ENCODE results near the gene FER.
"Not testable (repeated sequence)": the region's sequence is repeated elsewhere in the genome, so short reads cannot be mapped to it uniquely, and the experiment has no call there.

Gene FER

DNA sequence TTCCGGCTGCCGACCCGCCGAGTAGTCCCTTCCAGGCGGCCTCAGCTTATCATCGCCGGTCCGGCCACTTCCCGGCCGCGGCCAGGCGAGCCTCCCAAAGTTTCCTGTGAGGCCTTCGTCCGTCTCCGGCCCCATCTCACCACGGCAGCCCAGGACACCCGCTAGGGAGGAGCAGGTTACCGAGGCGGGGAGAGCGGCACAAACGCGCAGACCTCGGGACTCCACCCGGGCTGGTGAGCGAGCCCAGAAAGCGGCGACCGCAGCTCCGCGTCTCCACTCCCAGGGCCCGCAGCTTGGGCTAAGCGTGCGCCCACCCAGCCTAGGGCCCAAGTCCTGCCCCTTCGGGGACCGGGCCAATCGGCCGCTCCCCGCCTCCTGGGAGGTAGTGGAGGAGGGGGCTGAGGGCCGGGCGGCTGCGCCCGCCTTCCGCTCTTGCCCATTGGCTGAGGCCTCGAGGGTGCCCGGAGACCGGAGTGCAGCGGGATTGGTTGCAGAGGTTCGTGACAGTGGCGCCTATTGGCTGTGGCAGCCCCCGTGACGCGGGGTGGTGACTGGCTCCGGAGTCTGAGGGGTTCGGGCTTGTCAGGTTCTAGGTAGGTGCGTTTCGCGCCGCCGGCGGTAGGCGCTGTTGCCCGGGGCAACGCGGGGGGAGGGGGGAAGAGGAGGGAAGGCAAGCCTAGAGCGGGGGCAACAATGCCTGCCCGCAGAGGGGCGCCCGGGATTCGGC is 867 bp downstream of the FER start:
- DNase-seq: peak; percentile 98 to 100

DNA sequence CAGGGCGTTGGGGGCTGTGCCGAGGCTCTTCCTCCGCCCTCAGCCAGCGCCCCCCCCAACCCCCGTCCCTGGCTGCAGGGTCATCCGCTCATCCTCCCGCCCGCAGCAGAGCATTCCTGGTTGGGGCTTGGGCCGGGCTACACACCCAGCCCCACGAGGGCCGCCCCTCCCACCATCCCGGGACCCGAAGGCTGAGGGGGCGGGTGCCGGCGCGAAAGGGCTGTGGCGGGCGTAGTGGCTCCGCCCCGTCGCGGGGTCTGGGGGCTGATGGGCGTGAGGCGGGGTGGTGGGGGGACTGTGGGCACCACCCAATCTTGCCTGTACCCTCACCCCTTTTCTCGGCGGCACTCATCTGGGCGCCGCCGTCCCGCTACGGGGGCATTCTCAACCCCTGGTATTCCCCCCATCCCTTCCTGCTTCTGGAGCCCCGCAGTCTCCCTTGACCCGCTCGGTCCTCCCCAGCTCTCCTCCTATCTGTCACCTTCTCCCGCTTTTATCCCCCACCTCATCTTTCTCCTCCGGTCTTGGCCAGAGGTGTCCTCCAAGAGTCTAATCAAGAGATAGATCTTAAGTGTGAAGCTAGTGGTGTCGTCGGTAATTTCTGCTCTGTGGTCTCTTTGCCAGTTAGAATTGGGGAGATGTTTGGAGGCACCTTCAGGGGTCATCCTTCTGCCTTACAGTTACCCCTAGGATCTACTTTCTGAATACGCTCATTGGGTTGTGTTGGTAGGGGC is 1.6 kb downstream of the FER start:
- no peak for DNase-seq

DNA sequence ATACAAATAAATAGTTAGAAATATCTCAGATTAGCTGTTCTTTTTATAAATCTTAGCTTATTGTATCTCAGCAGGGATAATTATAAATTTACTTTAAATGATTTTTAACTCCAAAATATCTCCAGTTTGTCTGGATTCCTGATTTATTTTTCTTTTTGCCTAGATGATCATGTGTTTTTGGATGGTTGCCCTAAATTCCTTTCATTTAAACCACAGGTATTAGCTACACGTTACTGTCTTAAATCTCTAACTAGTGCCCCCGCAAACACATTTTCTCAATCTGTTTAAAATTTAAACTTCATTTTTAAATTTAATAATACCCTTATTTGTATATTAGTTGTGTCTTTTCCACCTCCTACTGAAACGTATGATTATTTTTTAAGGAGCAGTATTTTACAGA is 5.6 kb downstream of the FER start:
- no peak for DNase-seq

DNA sequence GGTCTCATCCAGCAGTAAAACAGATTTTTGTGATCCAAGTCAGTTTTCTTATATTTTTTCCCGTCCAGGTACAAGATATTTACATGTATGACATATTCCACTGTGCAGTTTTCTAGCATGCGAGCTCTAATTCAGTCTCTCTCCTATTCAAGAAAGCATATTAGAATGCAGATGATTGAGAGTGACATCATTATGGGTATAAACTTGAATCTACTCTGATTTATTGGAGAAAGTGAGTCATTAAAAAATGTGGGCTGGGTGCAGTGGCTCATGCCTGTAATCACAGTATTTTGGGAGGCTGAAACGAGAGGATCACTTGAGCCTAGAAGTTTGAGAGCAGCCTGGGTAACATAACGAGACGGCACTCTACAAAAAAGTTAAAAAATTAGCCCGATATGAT is 6.2 kb downstream of the FER start:
- DNase-seq: no peak

DNA sequence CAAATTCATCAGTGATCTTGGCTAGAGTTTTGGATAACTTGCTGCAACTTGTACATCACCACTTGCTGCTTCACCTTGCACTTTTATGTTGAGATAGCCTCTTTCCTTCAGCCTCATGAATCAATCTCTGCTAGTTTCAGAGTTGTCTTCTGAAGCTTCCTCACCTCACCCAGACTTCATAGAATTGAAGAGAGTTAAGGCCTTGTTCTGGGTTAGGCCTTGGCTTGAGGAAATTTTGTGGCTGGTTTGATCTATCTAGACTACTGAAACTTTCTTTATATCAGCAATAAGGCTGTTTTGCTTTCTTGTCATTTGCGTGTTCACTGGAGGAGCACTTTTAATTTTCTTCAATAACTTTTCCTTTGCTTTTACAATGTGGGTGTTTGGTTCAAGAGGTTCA is 12.8 kb downstream of the FER start:
- no peak for DNase-seq

DNA sequence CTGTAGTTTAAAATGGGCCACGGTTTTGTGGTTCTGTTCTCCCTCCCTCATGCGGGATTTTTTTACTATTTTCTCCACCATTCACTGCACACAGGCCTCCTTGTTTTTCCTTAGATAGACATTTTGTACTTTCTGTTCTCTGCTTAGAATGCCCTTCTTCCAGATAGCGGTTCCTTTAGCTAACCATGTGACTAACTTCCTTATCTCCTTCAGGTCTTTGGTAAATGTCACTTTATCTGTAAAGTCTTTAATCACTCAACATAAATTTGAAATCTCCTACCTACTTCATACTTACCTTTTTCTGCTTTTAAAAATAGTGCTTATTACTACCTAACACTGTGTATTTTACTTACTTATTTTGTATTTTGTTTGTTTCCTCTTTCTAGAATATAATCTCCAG is 15.0 kb downstream of the FER start:
- peak in 1 of 2 donors; percentile 42 for DNase-seq

DNA sequence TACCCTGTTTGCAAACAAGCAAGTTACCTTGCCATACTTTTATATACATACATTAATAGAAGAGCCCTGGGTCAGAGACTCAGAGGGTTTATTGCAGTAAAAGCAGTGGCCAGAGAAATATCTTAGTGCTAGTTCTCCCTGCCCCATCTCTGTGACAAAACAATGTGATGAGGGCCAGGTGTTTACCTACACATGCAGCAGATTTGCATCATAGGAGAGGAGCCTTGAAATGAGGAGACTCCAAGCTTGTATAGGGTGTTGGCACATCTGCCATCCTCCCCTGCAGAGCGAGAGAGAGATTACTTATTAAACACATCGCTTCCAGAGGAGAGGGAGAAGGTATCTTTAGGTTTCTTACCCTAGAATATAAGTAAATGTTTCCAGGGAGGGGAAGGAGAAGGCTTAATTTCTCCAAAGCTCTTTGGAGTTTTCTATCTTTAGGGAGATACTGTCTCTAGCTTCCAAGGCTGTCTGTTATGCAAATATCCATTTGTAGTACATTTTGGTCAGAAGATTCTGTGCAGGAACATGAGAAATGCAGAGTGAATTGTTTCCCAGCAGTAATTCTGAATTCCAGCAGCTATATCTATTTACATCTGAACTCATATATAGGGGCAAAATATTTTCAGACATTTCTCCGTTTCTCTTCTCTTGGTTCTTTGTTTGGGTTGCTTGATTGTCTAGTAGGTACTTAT is 15.7 kb downstream of the FER start:
- peak in 1 of 2 donors; percentile 37 for DNase-seq

DNA sequence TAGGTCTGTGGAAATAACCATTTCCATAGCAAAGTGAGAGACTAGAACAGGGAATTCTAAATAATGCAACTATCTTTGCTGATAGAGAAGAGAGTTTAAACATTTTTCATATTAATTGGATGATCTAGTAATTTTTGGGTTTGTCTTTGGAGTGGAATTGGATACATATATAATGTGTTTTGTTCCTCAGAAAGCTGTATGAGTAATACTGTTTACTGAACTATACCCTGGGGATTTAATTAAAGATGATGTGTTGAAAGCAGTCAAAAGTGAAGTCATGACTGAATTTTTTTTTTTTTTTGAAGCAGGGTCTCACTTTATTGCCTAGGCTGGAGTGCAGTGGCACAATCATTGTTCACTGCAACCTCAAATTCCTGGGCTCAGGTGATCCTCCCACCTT is 17.9 kb downstream of the FER start:
- no peak for DNase-seq

DNA sequence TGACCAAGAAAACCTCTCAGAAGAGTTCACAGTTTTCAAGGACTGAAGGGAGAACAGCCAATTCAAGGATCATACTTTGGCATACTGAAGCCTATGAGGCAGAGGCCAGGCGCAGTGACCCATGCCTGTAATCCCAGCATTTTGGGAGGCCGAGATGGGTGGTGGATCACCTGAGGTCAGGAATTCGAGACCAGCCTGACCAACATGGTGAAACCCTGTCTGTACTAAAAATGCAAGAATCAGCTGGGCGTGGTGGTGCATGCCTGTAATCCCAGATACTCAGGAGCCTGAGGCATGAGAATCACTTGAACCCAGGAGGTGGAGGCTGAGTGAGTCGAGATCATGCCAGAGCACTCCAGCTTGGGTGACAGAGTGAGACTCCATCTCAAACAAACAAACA is 19.2 kb downstream of the FER start:
- not testable (repeated sequence) for DNase-seq

DNA sequence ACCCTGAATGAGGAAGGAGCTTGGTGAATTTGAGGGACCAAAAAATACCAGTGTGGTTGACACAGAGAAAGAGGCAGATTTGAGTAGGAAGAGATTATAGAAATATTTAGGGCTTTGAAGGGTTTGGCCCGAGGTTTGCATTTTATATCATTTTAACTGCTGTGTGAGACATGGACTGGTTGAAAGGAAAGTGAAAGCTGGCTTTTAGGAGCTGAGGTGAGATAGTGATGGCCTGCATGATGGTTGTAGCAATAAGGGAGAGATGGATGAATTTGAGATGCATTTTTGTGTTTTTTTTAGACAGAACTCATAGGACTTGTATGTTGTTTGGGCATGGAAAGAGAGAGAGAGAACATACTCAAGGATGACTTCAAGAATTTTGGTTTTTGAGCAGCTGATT is 21.7 kb downstream of the FER start:
- DNase-seq: no peak

DNA sequence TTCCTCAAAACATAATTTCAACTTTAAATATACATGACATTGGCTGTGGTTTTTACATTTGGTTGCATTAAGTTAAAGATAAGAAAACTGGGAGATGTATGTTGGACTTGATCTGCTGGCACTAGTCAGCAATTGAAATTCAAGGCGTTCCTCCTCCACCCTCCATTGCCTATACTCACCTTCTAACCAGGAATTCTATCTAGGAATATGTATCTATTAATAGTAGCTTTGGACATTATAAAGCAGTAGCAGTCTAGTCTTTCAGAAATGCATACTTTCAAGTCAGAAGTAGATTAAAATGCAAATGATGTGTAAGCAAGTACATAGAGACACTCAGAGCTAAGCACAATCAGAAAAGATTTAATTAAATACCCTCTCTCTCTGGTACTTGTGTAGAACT is 24.9 kb downstream of the FER start:
- DNase-seq: no peak

DNA sequence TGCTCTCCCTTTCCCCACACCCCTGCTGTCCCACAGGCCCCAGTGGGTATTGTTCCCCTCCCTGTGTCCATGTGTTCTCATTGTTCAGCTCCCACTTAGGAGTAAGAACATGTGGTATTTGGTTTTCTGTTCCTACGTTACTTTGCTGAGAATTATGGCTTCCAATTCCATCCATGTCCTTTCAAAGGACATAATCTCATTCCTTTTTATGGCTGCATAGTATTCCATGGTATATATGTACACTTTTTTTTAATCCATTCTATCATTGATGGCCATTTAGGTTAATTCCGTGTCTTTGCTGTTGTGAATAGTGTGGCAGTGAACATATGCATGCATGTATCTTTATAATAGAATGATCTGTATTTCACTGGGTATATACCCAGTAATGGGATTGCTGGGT is 25.6 kb downstream of the FER start:
- DNase-seq: no peak

DNA sequence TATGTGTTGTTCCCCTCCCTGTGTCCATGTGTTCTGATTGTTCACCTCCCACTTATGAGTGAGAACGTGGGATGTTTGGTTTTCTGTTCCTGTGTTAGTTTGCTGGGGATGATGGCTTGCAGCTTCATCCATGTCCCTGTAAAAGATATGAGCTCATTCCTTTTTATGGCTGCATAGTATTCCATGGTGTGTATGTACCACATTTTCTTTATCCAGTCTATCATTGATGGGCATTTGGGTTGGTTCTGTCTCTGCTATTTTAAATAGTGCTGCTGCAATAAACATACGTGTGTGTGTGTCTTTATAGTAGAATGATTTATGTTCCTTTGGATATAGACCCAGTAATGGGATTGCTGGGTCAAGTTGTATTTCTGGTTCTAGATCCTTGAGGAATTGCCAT is 26.4 kb downstream of the FER start:
- DNase-seq: not testable (repeated sequence)

DNA sequence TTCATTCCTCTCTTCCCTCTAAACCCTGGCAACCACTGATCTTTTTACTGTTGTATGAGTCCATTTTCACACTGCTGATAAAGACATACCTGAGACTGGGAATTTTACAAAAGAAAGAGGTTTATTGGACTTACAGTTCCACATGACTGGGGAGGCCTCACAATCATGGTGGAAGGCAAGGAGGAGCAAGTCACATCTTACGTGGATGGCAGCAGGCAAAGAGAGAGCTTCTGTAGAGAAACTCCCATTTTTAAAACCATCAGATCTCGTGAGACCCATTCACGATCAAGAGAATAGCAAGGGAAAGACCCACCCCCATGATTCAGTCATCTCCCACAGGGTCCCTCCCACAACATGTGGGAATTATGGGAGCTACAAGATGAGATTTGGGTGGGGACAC is 29.9 kb downstream of the FER start:
- DNase-seq: not testable (repeated sequence)

DNA sequence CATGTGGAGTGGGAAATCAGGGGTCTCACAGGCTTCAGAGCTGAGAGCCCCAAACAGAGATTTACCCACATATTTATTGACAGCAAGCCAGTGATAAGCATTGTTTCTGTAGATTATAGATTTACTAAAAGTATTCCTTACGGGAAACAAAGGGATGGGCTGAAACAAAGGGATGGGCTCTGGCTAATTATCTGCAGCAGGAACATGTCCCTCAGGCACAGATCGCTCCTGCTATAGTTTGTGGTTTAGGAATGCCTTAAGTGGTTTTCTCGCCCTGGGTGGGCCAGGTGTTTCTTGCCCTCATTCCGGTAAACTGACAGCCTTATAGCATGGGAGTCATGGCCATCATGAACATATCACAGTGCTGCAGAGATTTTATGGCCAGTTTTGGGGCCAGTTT is 36.9 kb downstream of the FER start:
- not testable (repeated sequence) for DNase-seq

DNA sequence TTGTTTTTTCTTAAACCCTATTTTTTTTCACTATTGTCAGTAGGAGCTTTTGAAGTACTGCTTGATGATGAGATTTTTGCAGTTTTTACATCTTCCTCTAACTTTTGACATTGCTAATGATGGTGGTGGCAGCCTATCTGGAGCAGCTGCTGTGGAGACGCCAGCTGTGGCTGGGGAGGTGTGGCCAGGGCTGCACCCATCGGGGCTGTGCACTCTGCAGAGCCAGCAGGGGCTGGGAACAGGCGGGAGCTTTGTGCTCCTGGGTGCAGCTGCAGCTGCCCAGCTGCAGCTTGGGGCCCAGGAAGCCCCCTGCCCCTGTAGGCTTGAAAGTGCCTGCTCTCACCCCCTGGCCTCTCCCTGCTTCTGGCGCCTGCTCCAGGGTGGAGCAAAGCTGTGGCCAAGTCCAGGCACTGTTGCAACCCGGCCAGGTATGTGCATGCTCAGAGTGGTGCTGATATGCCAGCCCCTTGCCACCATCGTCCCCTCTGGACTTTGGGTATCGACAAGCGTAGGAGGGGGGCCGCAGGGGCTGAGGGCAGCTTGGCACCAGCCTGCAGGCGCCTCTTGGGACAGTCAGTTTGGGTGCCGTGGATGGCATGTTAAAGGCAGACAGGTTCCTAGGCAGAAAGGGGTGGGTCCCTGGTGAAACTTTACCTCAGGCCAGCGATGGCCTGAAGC is 39.2 kb downstream of the FER start:
- DNase-seq: peak in 1 of 2 donors; percentile 24

DNA sequence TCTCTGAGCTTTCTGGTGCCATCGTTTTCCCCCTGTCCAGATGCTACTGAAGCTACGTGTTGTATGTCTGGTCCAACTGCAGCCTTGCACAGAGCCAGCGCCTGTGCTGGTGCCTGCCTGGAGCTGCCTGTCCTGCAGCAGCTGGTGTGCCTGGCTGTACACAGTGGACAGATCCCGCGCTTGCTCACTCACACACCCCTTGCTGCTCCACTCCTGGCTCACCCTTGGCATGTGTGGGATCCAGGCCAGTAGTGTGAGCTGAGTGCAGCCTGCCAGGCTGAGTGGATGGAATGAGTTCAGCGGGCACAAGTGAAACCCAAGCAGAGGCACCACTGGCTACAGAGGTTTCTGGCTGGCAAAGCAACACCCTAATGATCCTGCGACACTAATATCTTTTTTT is 40.4 kb downstream of the FER start:
- peak; percentile 38 to 72 for DNase-seq

DNA sequence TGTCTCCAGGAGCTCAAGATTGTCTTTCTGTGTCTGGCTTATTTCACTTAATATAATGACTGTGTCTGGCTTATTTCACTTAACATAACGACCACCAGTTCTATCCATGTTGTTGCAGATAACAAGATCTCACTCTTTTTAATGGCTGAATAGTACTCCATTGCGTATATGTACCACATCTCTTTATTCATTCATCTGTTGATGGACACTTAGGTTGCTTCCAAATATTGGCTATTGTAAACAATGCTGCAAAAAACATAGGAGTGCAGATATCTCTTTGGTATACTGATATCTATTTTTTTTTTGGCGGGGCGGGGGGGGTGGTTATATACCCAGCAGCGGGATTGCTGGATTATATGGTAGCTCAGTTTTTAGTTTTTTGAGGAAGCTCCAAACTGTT is 45.5 kb downstream of the FER start:
- no peak for DNase-seq

DNA sequence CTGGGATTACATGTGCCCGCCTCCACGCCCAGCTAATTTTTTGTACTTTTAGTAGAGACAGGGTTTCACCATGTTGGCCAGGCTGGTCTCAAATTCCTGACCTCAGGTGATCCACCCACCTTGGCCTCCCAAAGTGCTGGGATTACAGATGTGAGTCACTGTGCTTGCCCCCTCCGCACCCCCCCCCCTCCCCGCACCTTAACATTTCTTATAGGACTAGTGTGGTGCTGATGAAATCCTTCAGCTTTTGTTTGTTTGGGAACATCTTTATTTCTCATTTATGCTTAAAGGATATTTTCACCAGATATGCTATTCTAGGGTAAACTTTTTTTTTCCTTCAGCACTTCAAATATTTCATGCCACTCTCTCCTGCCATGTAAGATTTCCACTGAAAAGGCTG is 46.7 kb downstream of the FER start:
- not testable (repeated sequence) for DNase-seq

DNA sequence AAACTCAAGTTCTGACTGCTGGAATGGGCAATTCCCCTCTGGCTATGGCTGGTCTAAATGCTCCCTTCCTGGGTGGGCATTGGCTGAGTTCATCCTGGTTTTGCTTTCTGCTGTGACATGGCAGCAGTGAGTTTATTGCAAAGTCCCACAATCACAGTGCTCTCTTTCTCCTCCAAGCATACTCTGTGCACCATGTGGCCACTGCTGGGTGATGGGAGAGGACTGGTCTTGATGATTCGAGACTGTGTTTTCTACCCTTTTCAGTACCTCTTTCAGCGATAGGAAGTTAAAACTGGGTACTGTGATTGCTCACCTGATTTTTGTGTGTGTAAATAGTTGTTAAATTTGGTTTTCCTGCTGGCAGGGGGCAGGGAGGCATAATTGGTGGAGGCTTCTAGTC is 49.7 kb downstream of the FER start:
- no peak for DNase-seq

DNA sequence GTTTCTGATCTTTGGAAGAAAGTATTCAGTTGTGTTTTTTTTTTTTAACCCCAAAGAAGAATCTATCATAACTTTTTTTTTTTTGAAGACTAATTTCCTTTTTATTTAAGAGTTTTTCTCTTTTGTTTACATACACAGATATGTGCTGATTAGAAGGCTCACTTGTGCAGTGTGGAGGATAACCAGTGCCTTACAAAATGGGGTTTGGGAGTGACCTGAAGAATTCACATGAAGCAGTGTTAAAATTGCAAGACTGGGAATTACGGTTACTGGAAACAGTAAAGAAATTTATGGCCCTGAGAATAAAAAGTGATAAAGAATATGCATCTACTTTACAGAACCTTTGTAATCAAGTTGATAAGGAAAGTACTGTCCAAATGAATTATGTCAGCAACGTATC is 50.3 kb downstream of the FER start:
- no peak for DNase-seq

DNA sequence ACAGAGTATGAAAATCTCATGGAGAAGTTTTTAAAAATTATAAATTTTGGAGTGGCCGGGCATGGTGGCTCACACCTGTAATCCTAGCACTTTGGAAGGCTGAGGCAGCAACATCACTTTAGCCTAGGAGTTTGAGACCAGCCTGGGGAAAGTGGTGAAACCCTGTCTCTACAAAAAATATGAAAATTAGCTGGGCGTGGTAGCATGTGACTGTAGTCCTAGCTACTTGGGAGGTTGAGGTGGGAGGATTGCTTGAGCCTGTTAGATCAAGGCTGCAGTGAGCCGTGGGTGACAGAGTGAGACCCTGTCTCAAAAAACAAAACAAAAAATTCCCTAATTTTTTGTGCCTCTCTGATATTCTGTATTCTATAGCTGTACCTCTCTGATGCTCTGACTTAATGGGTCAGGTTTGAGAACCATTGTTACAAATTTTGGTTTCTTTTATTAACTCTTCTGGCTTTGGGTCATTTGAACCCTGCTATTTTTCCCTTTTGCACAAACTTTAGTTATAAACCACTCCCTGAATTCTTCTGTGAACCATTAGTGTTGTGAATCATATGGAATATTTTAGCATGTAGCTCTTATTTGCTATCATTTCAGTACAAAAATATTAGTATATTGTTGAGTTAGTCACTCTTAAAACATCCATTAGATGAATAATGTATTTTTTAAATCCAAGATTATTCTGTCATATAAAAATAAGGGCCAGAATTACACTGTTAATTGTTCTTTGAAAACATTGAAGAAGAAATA is 51.0 kb downstream of the FER start:
- DNase-seq: no peak

DNA sequence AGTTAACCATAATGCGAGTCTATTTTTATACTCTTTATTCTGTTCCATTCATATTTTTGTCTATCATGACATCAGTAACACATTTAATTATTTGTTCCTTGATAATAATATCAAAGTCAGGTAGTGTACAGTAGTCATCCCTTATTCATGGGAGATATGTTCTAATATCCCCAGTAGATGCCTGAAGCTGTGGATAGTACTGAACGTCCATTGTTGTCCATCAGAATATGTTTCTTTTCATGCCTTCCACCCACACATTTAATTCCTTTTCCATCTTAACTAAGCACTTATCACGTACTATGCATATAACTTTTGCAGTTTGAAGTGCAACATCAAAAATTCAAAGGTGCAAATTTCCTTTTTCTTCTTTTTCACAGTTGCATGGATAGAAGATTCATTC is 53.6 kb downstream of the FER start:
- no peak for DNase-seq
